Heart left ventricle (tissue), 13 donors: ENCODE measurements around the gene PPM1F.

Source experiments
- POLR2A ChIP-seq, 2 donors: fragments of 450-650 bp; IDR thresholded peaks; one replicate each; pipeline ENCODE4 v1.6.1; 2017; ENCODE audit warnings: antibody characterized with exemption in 2 of 2, mild to moderate bottlenecking in 2 of 2, moderate library complexity in 2 of 2
- TF ChIP-seq, protein P1 (sequence below), 12 donors: fragments of 200-600 bp; sonication (generic) in 4 of 12; IDR thresholded peaks; one replicate each; pipeline versions ENCODE4 v1.5.0 to v1.8.0; 2018 to 2022; ENCODE audit warnings: antibody characterized with exemption in 12 of 12, mild to moderate bottlenecking in 5 of 12
- donor health status: ischemic (EF 13 %, LVEDD 7.1; RV severe dilation, severe dysfunction).
- donor health status: DM: no; HTN: yes; CAD: no.
- donor health status: DM: no; HTN: no; CAD: no.
- donor health status: ischemic (EF 25% LVEDD 6.9; RV normal size, moderate dysfunction).
- donor health status: ischemic (EF 25% LVEDD 5.7; RV mildly dilated, moderate dysfunction).
- donor health status: ischemic (EF 35%, LVEDD 5.7; RV mildly dilated, moderate dysfunction).
- donor health status: nonischemic (EF 11% LVEDD 7.7; RV severe dilation, severe dysfunction).
- donor health status: DM: yes; HTN: yes; CAD: no.
- donor health status: PGD.
- donor health status: ischemic (EF 29% LVEDD 5.4; RV normal size, mild dysfunction).
- donor health status: nonischemic (EF 23%, LVEDD 6.1; RV moderate dilation, normal function).

DNA sequence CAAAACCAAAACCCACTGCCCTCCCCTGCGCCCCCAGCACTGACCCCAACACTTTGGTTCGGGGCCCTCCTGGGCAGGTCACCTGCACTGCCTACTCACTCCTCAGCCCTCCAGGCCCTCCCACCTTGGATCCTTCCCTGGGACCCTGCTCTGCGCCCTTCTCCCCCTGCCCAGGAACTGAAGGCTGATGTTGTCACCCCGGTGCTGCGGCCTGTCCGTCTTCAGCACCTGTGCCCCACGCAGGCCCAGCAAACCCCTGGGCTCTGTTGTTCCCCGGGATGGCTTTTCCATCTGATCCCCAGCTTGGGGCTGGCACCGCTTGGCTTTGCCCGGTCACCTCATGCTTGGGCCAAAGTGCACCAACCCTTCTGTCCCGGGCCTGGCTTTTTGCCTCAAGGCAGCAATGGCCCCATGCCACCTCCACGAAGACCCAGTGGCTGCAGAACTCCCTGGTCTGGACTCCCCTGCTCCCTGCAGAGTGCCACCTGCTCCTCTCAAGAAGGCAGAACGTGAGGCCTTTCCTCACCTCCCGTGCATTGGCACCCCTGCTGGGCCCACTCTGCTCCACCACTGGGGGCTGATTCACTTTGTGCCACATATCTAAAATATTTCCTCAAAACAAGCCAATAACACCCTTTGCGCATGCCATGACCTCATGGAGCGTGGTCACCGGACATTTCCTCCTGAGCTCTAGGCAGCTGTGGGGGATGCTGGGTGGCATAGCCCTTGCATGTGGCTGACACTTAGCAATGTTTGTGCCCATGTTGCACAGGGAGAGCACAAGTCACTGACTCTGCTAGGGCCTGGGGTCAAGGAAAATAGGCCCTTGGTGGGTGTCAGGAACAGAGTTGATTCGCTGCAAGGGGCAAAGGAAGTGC lies 8.8 kb downstream of the PPM1F start:
- no peak for TF ChIP-seq POLR2A (IDR thresholded peaks at IDR 0.05)
- TF ChIP-seq, protein P1, sequence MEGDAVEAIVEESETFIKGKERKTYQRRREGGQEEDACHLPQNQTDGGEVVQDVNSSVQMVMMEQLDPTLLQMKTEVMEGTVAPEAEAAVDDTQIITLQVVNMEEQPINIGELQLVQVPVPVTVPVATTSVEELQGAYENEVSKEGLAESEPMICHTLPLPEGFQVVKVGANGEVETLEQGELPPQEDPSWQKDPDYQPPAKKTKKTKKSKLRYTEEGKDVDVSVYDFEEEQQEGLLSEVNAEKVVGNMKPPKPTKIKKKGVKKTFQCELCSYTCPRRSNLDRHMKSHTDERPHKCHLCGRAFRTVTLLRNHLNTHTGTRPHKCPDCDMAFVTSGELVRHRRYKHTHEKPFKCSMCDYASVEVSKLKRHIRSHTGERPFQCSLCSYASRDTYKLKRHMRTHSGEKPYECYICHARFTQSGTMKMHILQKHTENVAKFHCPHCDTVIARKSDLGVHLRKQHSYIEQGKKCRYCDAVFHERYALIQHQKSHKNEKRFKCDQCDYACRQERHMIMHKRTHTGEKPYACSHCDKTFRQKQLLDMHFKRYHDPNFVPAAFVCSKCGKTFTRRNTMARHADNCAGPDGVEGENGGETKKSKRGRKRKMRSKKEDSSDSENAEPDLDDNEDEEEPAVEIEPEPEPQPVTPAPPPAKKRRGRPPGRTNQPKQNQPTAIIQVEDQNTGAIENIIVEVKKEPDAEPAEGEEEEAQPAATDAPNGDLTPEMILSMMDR (IDR thresholded peaks at IDR 0.05): no peak
